AG10803 (cell line): Measurements from ENCODE around the gene SH3PXD2A.

Experiments used
- DNase-seq: peaks from one replicate; pipeline ENCODE4 v3.0.0; 2010; ENCODE audit warnings: low read depth
- H3K4me3 ChIP-seq: 2 replicates; pipeline ENCODE4 v1.5.1; 2011; ENCODE audit warnings: mild to moderate bottlenecking, low read length, control low read depth
- TF ChIP-seq, protein P1 (sequence below): conservative IDR thresholded peaks from 2 replicates; pipeline ENCODE4 v1.5.1; 2011; ENCODE audit warnings: mild to moderate bottlenecking, low read length, control low read depth, inconsistent platforms

SH3PXD2A gene

DNA sequence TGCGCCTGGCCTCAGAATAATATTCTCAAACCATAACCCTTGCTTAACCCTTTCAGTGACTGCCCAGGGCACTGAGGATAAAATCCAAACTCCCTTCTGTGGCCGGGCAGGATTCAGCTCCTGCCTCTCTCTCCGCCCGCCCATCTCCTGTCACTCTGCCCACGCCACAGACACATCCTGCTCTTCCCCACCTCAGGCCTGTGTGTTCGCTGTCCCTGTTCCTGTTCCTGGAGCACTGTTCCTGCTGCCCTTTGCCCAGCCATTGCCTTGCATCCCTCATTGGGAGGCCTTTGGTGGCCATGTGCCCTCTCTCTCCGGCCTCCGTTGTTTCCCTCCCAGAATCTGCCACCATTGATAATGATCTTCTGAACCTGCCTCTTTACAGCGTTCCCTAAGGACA, 108.8 kb downstream of the SH3PXD2A start:
- DNase-seq: no peak
- H3K4me3 ChIP-seq: no peak overlapping the region
- TF ChIP-seq, protein P1, sequence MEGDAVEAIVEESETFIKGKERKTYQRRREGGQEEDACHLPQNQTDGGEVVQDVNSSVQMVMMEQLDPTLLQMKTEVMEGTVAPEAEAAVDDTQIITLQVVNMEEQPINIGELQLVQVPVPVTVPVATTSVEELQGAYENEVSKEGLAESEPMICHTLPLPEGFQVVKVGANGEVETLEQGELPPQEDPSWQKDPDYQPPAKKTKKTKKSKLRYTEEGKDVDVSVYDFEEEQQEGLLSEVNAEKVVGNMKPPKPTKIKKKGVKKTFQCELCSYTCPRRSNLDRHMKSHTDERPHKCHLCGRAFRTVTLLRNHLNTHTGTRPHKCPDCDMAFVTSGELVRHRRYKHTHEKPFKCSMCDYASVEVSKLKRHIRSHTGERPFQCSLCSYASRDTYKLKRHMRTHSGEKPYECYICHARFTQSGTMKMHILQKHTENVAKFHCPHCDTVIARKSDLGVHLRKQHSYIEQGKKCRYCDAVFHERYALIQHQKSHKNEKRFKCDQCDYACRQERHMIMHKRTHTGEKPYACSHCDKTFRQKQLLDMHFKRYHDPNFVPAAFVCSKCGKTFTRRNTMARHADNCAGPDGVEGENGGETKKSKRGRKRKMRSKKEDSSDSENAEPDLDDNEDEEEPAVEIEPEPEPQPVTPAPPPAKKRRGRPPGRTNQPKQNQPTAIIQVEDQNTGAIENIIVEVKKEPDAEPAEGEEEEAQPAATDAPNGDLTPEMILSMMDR: no peak

DNA sequence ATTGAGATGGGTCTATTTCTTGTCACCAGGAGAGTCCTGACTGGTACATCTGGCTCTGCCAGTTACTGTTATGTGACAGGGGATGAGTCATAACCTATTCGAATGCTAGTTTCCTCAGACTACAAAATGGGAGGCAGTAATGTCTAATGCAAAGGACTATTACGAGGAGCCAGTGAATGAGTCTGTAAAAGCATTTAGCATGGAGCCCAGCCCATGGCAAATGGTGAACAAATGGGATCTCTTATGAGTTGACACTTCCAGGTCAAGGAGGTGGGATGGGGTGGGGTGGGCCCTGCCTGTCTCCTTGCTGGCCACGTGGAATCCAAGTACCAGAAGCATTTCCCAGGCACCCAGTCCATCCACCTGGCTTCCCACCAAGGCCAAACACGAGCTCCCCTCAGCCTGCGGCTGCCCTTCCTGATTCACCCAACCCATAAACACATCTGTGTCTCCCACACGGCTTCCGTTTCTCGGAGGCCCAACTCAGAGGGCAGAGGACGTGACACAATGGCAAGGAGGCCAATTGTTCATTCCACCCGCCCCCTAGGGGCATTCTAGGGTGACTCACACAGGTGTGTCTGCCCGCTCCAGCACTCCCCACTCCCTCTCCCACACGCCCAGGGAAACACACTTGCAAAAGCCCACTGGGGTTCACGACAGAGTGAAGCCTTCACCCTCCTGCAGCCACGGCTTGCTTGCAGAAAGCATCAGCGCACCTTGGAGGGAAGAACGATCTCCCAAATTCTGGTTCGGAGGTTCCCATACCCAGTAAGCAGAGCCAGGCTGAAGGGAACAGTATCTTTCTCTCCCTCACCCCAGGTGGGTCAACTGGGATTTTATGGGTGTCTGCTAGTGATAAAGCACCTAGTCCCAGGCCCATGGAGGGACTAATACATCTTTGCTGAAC, 109.8 kb downstream of the SH3PXD2A start:
- no peak overlapping the region for H3K4me3 ChIP-seq
- DNase-seq: no peak
- TF ChIP-seq, protein P1: no peak

- no peak for DNase-seq
- H3K4me3 ChIP-seq: no peak overlapping the region
- TF ChIP-seq, protein P1: no peak
These were observed 112.6 kb downstream of the SH3PXD2A start for GRCh38 chr10:103742824-103743223.

GRCh38 chr10:103740611-103741010, 114.8 kb downstream of the SH3PXD2A start:
- TF ChIP-seq, protein P1: no peak
- no peak for DNase-seq
- no peak overlapping the region for H3K4me3 ChIP-seq

GRCh38 chr10:103739039-103739764, 116.2 kb downstream of the SH3PXD2A start:
- peak; percentile 96 for DNase-seq
- TF ChIP-seq, protein P1: no peak
- H3K4me3 ChIP-seq: no peak overlapping the region; the same call in 1 of the 2 replicates

DNA sequence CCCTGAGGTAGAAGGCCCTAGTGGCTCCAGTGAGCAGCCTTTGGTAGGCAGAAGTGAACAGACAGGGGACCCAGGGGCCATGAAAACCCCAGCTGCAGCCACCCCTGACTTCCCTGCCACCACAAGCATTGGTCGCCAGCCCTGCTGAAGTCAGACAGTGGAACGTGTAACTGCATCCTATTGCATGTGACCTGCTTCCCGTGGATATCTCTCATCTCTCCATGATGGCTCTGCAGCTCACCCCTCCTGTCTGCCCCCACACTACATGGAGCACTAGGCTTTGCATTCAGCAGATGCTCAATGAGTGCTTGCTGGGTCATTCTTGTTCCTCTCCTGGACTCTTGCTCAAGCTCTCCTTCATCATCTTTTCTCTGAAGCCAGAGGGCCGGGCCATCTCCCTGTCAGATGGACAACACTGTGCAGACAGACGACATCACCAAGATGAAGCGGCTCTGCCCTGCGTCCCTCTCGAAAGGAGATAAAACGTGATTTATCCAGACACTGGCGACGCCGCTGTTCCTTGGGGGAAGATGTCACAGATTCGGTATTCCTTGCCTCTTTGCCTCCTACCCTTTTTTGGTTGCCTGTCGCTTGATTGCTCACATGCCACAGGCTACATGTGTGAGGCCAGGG, 117.5 kb downstream of the SH3PXD2A start:
- no peak for DNase-seq
- no peak overlapping the region for H3K4me3 ChIP-seq
- TF ChIP-seq, protein P1: no peak
